Choroid plexus epithelial cell (primary cell): ENCODE results near the gene CENPO.
A peak's percentile ranks its signal among the peaks of the same experiment; 100 is the strongest.

Source experiments
- DNase-seq: peaks from one replicate; pipeline ENCODE4 v3.0.0-alpha.2; 2010; ENCODE audit warnings: low read depth
- H3K4me3 ChIP-seq: 2 replicates; pipeline ENCODE4 v1.5.1; 2011; ENCODE audit warnings: low read depth, mild to moderate bottlenecking, control low read depth, low read length, moderate library complexity
- CTCF ChIP-seq: conservative IDR thresholded peaks from 2 replicates; pipeline ENCODE4 v1.5.1; 2011; ENCODE audit warnings: low read depth, mild to moderate bottlenecking, control low read depth, inconsistent platforms, low read length, moderate library complexity

Gene CENPO, protein sequence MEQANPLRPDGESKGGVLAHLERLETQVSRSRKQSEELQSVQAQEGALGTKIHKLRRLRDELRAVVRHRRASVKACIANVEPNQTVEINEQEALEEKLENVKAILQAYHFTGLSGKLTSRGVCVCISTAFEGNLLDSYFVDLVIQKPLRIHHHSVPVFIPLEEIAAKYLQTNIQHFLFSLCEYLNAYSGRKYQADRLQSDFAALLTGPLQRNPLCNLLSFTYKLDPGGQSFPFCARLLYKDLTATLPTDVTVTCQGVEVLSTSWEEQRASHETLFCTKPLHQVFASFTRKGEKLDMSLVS

GRCh38 chr2:24792874-24793760, at the start of gene CENPO, which contains the start of gene PTRHD1:
CENPO (plus strand) TSS chr2:24793425; CDS start chr2:24793920, 495 bp downstream.
PTRHD1 (minus strand) TSS chr2:24793391; CDS start chr2:24793377, 14 bp downstream.
- TF ChIP-seq CTCF: peak; percentile 67
- H3K4me3 ChIP-seq: peak within 1 kb of the TSS; percentile 95
- peak; percentile 98 for DNase-seq

- no peak overlapping the region for H3K4me3 ChIP-seq
- DNase-seq: no peak
- no peak for TF ChIP-seq CTCF
Observed at GRCh38 chr2:24743924-24744323, 49.3 kb upstream of the CENPO start.

DNA sequence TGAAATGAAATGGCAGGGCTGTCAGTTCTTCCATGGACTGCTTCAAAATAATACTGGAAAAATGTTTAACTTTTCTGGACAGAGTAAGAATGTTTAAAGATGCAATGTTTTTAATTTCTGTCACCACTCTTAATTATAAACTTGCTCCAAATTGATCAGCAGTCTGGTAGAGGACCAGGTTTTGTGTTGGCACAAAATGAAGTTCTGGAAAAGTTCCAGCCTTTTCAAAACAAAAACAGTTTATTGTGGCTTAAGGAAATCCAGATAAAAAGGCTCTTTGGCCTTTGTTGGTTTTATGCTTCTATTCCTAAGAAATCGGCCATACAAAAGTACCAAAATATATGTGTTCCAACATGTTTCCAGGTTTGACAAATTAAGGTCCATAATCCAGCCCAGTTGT, 48.9 kb upstream of the CENPO start:
- DNase-seq: no peak
- H3K4me3 ChIP-seq: no peak overlapping the region
- no peak for TF ChIP-seq CTCF

- no peak for TF ChIP-seq CTCF
- H3K4me3 ChIP-seq: no peak overlapping the region
- DNase-seq: no peak
Observed at GRCh38 chr2:24745825-24746224, 47.4 kb upstream of the CENPO start.

DNA sequence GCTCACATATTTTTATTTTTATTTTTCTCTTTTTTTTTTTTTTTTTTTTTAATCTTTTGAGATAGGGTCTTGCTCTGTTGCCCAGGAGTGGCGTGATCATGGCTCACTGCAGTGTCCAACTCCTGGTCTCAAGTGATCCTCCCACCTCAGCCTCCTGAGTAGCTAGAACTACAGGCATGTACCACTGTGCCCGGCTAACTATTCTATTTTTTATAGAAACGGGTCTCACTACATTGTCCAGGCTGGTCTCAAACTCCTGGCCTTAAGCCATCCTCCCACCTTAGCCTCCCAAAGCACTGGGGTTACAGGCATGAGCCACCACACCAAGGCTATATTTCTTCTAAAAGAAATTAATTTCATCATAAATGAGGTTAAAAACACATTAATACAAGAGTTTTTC, 45.9 kb upstream of the CENPO start:
- H3K4me3 ChIP-seq: no peak overlapping the region
- TF ChIP-seq CTCF: no peak
- DNase-seq: no peak

DNA sequence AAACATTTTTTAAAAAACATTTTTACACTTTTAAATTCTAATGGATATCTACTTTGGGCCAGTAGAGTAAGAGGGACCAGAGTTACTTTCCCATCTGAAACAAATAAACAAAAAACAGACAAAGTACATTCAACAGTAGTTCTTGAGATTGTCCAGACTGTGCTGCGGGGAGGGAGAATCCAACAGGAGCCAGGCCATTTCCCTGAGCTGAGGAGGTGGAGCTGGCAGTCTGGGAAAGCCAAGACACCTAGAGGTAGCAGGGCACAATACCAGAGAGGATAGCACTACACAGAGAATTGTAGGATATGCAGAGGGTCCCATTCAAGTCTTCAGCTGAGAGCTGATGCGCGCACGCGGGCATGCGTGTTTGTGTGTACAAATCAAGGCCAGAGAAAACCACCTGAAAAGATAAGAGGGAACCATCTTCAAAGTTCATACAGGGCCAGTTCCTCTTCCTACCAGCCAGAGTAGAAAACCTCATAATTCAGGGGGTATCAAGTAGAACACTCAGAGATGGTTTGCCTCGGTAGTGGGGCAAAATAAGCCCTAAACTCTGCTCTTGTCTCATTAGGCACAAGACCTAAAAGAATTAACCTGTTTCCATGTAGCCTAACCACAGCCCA, 44.0 kb upstream of the CENPO start:
- no peak for DNase-seq
- no peak for TF ChIP-seq CTCF
- no peak overlapping the region for H3K4me3 ChIP-seq
